ENCODE data around the gene SPECC1.

SPECC1 gene

DNA sequence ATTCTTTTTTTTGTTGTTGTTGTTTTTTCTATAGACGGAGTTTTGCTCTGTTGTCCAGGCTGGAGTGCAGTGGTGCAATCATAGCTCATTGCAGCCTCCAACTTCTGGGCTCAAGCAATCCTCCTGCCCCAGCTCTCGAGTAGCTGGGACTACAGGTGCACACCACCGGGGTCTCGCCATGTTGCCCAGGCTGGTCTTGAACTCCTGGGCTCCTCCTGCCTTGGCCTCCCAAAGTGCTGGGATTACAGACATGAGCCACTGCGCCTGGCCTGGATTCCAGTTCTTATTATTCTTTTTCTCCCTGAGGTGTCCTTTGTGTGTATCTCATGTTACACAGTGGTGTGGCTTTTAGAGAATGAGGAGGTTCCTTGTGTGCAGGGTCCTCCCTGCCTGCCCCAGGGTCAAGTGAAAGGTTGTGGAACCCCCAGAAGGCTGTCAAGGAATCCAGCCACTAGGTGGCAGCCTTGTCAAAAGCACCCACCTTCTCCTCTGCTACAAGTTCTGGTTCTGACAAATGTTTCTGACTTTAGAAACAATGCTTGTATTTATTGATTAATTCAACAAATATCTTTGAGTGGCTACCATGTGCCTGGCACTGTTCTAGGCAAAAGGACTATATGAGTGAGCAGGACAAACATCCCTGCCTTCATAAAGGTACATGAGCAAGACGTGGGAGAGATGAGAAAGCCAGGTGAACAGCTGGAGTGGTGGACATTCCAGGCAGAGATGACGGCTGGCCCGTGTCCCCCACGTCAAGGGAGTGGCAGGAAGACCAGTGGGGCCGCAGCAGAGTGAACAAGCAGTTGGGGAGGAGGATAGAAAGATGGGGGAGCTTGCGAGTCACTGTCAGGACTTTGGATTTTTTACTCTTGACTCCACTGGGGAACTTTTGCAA lies 112.4 kb downstream of the SPECC1 start:
- DNase-seq (ENCODE audit: extremely low read depth in 1 of 2, low read depth in 1 of 2), result peak; percentile 42 to 49

DNA sequence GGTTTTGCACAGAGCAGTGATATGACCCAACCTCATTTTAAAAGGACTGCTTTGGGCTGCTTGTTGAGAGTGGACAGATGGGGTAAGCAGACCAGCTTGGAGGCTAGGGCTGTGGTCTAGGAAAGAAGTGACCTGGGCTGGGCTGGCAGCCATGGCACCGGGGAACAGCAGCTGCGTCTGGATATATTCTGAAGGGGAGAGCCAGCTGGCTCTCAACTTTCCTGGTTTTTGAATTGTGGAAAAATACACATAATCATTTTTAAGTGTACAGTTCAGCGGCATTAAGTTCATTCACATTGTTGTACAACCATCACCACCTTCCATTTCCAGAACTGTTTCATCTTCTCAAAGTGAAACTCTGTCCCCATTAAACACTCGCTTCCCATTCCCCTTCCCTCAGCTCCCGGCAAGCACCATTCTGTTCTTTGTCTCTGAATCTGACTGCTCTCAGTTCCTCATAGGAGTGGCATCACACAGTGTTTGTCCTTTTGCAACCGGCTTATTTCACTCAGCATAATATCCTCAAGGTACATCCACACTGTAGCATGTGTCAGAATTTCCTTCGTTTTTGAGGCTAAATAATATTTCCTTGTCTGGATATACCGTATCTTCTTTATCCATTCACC lies 113.2 kb downstream of the SPECC1 start:
- no peak for DNase-seq (ENCODE audit: extremely low read depth in 1 of 2, low read depth in 1 of 2)

DNA sequence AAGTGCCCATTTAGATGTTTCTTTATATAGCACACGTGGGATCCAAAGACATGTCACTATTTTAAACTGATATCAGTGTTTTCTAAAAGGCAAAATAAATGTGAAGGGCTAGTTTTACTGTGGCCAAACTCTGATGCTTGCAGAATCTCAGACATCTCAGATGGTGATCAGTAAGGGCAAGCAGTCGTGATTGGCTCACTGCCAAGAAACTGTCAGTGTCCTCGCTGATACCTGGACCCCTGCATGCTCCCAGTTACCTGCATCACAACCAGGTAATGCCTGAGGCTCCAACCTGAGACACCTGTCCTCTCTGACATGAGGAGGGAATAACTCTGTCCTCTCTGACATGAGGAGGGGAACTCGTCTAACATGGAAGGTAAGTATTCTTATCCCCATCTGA lies 114.0 kb downstream of the SPECC1 start:
- no peak for DNase-seq (ENCODE audit: extremely low read depth in 1 of 2, low read depth in 1 of 2)

DNA sequence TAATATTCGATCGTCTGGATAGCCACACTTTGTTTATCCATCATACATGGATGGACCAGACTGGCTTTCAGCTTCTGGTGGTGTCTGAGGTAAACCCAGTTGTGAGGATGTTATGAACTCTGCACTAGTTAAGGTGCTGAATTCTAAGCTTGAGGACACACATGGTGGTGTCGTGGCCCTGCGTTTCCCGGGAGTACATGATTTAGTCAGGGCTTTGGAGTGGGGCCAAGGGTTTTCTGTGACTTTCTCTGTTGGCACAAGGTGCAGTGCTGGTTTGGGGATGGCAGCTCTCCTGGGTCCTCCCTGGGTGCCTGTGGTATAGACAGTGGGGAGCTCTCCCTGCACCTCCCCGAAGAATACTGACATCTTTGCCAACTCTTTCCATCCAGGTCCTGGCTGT lies 116.6 kb downstream of the SPECC1 start:
- DNase-seq (ENCODE audit: extremely low read depth in 1 of 2, low read depth in 1 of 2), result no peak

DNA sequence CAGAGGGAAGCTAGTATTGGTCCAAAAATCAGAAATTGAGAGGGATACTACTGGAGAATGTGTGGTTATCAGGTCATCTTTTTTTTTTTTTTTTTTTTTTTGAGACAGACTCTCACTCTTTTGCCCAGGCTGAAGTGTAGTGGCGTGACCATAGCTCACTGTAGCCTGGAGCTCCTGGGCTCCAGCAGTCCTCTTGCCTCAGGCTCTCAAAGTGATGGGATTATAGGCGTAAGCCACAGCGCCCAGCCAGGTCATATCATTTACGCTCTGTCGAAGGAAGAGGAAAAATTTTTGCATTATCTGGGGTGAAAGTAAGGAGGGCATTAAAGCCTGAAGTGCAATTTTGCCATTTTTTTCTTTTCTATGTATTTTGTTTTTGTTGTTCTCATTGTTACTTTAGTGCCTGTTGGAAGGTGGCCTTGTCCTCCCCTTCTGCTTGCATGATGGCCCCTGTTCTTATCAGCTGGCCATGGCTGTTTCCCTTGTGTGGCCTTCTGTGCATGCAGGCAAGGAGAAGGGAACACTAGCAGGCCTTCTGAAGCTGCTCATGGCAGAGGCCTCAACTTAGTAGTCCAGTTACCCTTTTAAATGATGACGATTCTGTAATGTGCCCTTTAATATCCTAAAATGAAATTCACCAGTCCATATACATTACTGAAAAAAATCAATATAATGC lies 118.3 kb downstream of the SPECC1 start:
- DNase-seq (ENCODE audit: extremely low read depth in 1 of 2, low read depth in 1 of 2), result no peak

DNA sequence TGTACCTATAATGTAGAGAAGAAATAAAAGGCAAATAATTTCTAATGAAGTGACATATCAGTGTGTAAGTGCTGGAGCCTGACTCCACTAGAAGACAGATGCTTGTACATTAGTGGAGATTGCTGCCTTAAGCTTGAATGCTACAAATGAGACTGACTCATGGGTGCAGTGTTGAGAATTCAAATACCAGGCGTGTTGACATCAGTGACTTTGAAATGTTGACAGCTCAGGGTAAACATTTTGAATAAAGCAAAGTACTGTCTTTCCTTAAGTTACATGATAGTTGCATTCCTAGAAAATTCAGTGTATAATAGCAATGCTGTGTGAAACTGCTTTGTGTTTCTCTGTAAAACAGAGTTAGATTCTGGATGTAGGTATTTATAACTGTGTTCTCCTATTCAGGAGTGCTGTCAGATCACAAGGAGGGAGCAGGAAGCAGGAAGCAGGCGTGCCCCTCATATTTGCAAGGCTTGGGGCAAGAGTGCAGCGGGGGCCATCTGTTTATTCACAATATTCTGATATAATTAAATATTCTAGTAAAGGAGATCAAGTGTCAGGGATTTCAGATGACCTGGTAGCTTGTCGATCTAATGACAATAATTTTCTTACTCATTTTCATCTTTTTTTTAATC lies 119.0 kb downstream of the SPECC1 start:
- no peak for DNase-seq (ENCODE audit: extremely low read depth in 1 of 2, low read depth in 1 of 2)

DNA sequence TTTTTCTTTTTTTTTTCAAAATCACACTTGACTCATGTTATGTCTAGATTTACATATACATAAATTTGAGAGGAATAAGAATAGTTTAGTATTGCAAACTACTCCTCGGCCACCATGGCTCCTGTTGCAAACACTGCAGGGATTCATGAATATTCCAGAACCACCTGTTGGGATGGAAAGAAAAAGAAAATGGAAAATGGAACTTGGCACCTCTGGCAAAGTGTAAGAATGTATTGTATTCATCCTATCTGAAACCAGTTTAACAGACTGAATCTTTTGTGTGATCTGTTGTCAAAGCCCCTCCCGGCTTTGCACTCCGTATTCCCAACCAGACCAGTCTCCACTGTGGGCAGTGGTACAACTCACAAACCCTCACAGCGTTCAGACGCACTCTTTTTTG lies 124.4 kb downstream of the SPECC1 start:
- no peak for DNase-seq (ENCODE audit: extremely low read depth in 1 of 2, low read depth in 1 of 2)

DNA sequence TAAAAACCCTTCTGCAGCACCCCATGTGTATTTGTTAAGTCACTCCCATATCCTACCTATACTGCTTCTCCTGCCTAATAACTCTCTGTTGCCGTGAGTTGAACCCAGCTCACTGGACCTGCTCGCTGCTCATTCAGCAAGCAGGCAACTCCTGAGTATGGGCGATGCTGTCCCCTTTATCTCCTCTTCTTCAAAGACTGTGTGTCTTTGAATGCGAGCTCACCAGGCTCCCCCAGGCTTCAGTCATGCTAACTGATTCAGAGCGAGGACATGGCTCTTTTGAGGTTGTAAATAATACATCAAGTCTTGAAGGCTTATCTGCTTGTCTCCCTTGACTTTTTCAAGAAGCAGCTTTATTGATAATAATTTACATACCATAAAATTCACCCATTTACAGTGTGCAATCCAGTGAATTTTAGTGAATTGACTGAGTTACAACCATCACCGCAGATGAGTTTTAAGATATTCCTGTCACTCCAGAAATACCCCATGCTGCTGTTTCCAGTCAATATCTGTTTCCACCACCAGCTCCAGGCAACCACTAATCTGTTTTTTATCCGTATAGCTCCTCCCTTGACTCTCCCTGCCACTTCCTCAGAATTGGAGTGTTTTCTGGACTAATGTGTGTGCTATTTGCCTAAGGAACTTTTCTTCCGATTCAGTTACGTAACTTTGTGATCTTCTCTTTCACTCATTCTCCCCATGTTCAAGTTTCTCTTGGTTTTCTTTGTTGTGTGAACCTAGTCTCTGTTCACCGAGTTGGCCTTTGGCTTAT lies 132.2 kb downstream of the SPECC1 start:
- no peak for DNase-seq (ENCODE audit: extremely low read depth in 1 of 2, low read depth in 1 of 2)

DNA sequence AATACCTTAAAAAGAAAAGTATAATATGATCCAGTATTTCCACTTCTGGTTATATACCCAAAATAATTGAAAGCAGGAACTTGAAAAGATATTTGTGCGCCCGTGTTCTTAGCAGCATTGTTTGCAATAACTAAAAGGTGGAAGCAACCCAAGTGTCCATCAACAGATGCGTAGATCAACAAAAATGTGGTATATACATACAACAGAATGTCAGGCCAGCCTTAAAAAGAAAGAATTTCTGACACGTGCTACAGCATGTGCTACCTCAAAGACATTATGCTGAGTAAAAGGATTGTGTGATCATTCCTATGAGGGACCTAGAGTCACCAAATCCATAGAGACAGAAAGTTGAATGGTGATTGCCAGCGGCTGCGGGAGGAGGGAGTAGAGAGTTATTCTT lies 133.1 kb downstream of the SPECC1 start:
- DNase-seq (ENCODE audit: extremely low read depth in 1 of 2, low read depth in 1 of 2), result no peak

DNA sequence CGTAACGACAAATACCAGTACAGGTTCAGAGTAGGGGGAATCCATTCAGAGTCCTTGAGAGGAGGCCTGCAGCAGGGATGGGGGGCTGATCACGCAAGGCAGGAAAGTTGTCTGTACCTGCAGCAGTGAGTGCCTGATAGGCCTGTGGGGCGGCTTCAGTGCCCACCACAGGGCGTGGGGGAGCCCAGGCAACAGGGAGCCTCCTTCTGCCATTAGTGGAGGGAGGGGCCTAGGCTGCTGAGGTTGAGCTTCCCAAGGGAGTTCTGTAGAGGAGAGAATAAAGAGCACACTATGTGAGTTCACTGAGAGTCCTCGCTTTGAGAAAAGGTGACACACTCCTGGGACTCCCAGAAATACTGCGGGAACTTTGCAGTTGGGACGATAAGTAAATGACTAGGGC lies 134.6 kb downstream of the SPECC1 start:
- DNase-seq (ENCODE audit: extremely low read depth in 1 of 2, low read depth in 1 of 2), result no peak

DNA sequence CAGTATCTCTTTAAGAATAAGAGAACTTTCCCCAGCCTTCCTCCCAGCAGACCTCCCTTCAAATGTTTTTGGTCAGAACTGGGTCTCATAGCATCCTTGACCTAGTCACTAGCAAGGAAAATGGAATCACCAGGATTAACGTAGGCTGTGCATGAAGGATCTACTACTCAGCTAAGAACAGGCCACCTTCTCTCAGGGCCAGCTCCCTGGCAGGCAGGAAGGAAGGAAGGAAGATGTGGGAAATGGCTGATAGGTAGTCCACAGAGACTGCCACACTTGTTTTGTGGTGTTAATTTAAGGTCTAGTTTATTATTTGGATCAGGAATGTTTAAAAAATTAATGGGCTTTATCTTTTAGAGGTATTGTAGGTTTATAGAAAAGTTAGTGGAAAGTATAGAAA lies 136.4 kb downstream of the SPECC1 start:
- DNase-seq (ENCODE audit: extremely low read depth in 1 of 2, low read depth in 1 of 2), result no peak

DNA sequence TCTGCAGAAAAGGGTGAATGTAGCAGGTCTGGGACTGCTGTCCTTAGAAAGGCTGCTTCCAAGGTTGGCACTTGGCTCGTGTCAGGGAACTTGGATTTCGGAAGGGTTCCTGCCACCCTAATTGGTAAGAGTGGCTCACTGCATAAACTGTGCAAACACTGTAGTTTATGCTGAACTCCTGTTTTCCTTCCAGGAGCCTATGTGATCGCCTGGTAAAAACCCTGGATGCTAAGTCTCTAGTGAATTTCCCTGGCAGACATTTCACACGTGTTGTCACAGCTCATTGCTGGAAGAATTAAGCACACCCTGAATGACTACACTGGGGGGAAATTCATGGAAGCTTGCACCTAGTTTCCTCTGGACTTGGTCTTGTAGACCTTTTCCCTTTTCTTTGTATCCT lies 140.1 kb downstream of the SPECC1 start:
- no peak for DNase-seq (ENCODE audit: extremely low read depth in 1 of 2, low read depth in 1 of 2)

DNA sequence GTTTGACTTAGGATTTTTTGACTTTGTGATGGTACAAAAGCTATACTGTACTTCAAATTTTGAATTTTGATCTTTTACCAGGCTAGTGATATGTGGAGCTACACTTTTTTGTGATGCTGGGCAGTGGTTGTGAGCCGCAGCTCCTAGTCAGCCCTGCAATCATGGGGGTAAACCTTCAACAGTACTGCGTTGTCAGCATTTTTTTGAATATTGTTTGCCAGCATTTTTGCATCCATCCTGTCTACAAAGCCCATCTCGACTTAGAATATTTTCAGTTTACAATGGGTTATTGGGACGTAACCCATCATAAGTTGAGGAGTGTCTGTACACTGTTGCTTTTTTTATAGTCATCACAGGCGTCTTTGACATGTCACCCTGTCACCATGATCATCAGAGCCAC lies 142.0 kb downstream of the SPECC1 start:
- no peak for DNase-seq (ENCODE audit: extremely low read depth in 1 of 2, low read depth in 1 of 2)

DNA sequence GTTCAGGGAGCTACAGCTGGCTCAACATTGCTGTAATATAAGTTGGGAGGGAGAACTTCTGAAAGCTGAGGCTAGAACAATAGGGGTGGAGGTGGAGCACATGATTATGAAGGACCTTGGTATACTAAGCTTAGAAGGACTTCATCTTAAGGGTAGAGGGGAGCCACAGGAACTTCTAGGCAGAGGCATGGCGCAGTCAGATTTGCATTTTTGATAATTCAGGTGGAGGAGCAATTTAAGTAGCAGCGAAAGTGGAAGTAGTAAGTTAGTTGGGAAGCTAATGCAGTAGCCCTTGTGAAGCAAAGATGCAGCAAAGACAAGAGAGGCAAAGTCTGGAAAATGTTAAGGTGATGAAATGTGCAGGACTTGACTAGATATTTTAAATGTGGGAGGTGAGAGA lies 144.1 kb downstream of the SPECC1 start:
- DNase-seq (ENCODE audit: extremely low read depth in 1 of 2, low read depth in 1 of 2), result no peak

DNA sequence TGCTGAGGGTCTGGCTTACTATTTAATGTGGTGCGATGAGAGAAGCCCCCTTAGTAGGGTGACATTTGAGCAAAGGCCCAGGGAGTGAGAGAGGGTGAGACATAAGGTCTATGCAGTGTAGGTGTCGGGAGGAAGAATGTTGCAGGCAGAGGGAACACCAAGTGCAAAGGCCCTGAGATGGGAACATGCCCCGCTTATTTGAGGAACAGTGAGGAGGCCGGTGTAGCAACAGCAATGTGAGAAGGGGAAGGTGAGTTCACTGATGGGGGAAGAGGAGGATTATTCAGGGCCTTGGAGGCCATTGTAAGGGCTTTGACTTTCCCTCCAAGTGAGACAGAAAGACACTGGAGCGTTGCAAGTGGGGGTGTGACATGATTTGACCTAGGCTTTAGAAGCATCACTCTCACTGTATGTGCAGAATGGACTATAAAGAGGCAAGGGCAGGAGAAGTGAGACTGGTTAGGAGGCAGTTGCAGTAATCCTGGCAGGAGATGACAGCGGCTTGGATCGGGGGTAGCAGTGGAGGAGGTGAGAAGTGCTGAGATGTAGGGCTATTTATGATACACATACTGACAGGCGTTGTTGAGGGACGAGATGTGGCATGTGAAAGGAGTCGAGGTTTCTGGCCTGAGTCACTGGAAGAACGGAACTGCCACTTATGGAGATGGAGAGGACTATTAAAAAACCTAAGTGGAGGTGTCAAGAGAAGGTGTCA lies 145.3 kb downstream of the SPECC1 start:
- no peak for DNase-seq (ENCODE audit: extremely low read depth in 1 of 2, low read depth in 1 of 2)

DNA sequence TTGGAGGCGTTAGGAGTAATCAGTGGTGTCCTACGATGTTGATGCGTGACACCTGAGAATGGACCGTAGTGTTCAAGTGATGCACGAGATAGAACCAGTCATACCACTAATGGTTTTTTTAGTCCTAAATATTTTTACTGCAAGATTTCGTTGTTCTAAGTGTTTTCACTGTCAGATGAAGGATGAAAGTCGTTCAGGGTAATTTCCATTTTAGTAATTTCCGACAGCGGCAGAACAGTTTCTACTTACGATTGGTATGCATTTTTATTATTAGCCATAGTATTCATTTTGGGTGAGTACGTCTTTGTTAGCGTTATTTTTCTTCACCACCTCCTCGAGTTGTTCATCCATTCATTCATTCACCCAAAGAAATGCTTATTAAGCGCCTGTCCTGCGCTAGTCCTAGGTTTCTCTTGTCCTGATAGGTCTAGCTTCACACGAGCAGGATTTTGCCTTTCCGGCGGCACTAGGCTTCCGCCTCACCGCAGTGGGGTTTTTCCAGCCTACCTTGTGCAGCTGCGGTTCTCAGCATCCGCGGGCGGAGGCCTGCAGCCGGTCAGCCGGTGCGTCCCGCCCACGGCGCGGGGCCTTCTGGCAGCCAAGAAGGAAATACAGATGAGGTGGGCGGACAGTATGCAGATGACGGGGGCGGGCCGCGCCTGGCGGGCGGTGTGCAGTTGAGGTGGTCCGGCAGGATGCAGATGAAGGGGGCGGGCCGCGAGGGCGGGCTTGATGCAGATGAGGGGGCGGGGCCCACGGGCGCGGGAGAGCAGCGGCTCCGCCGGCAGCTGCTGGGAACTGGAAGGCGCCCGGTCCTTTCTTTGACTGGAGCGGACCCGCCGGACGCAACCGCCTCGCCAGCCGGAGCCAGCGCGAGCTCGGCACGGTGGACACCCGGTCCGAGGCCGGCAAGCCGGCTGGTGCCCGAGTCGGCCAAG lies 146.4 kb downstream of the SPECC1 start:
- DNase-seq (ENCODE audit: extremely low read depth in 1 of 2, low read depth in 1 of 2), result peak; percentile 86 to 92

DNA sequence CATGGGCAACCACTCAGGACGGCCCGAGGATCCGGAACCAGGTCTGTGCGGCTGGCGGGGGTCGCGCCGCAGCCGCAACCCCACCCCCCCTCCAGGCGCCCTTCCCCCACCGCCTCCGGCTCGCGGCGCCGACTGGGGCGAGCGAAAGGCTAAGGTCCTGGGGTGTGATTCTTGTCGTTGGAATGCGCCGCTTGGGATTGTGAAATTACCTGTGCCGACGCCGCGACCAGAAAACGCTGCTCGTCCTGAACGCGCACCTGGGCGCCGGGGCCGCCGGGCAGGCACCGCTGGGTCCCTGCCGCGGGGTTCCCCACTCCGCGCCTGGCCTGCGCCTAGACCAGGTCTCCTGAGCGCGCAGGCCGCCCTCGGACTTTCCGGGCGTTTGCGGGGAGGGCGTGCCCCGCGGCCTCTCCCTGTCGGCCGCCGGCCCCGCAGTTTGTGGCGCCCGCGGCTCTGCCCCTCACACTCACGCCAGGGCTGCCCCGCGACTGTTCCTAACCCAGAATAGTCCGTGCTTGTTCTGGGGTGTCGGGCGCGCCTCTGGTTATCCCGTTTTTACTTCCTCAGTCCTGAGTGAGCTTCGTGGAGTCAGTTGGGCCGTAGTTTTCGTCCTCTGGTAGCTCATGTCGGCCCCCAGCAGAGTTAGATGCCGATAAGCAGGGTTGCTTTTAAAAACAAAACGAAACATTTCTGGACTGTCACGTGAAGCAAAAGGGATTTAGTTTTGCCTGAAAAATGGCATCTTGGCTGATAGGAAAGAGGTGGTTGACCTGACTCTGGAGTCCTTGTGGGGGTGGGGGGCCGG lies 147.2 kb downstream of the SPECC1 start:
- peak in 1 of 2 donors; percentile 9 for DNase-seq (ENCODE audit: extremely low read depth in 1 of 2, low read depth in 1 of 2)

DNA sequence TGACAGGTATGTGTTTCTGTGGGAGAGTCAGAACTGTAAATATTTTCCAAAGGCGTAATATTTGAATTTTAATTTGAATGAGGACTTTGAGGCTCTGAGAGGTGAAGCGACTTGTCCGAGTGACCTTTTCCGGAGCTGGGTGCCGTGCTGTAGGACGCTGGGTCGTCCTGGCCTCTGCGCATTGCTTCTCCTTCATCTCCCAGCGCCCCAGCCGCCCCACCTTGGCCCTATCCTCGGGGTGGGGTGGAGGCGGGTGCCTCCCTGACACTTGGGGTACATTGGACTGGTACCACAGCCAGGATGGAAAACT lies 147.8 kb downstream of the SPECC1 start:
- no peak for DNase-seq (ENCODE audit: extremely low read depth in 1 of 2, low read depth in 1 of 2)

Data from activated CD8-positive, alpha-beta memory T cell treated with anti-CD3 and anti-CD28 coated beads for 1 hour (primary cell).